OCI-LY3 (cell line): Measurements from ENCODE around the gene ZNF816.
"Not testable (repeated sequence)": the region's sequence is repeated elsewhere in the genome, so short reads cannot be mapped to it uniquely, and the experiment has no call there.

Experiments
- CTCF ChIP-seq: fragments of 200-600, 300-600 bp; sonication (generic); IDR thresholded peaks from 2 replicates; pipeline ENCODE4 v1.5.1; 2014; ENCODE audit warnings: antibody characterized with exemption, low read length, low read depth
- EZH2phosphoT487 ChIP-seq: fragments of 200-600 bp; shearing (Covaris generic); IDR thresholded peaks from 2 replicates; pipeline ENCODE4 v1.6.1; 2018; ENCODE audit warnings: antibody characterized with exemption, mixed run types, low read depth

GRCh38 chr19:52904052-52904780 is 58.5 kb downstream of the ZNF816 start:
- not testable (repeated sequence) for TF ChIP-seq CTCF, EZH2phosphoT487
